H1 (cell line): ENCODE measurements around the gene IL17D. TPM values are rescaled to one million over a fixed set of nuclear protein-coding genes. Genes with fewer than 3 reads are reported as not detected.

Experiments
- CHD7 ChIP-seq: fragments of 300-600 bp; sonication (generic); IDR thresholded peaks from 2 replicates; pipeline ENCODE4 v1.7.1; 2012; ENCODE audit warnings: low read length, moderate library complexity, mild to moderate bottlenecking, inconsistent platforms; ENCODE audit not compliant: insufficient replicate concordance
- E2F6 ChIP-seq: IDR thresholded peaks from 2 replicates; pipeline ENCODE4 v1.6.1; 2012; ENCODE audit warnings: inconsistent platforms
- EGR1 ChIP-seq: IDR thresholded peaks from 2 replicates; pipeline ENCODE4 v1.6.1; 2011; ENCODE audit warnings: low read depth, low read length, borderline replicate concordance
- EZH2 ChIP-seq: fragments of 200-600 bp; sonication (generic); IDR thresholded peaks from 2 replicates; pipeline ENCODE4 v1.7.1; 2012; ENCODE audit warnings: low read depth, mild to moderate bottlenecking, moderate library complexity, low read length, inconsistent platforms; ENCODE audit not compliant: severe bottlenecking
- PHF8 ChIP-seq: fragments of 200-600 bp; sonication (generic); conservative IDR thresholded peaks from 2 replicates; pipeline ENCODE4 v1.7.1; 2012; ENCODE audit warnings: low read depth, mild to moderate bottlenecking, inconsistent platforms, low read length, moderate library complexity
- RXRA ChIP-seq: IDR thresholded peaks from 2 replicates; pipeline ENCODE4 v1.6.1; 2011; ENCODE audit warnings: low read depth, mild to moderate bottlenecking, low read length, moderate library complexity; ENCODE audit not compliant: insufficient read depth
- ZNF274 ChIP-seq: IDR thresholded peaks from 2 replicates; pipeline ENCODE4 v1.7.0; 2012; ENCODE audit warnings: low read length, borderline replicate concordance; ENCODE audit errors: extremely low read depth
- polyA plus RNA-seq, 7 experiments: library from polyadenylated mRNA; depleted of rRNA in 3 of 7; stranded (reverse) in 5 of 7; unstranded in 2 of 7; fragments of >200 nt in 5 of 7; fragments of 200-250 nt in 2 of 7; gene quantifications; 1 replicate in 5 of 7; 2 replicates in 1 of 7; 4 replicates in 1 of 7; pipeline versions ENCODE4 v1.2.1 to v1.2.3, GENCODE V29; 2011 to 2013; ENCODE audit warnings: missing spikeins in 2 of 7, mixed read lengths in 2 of 7
- total RNA-seq: library from RNA; stranded (reverse); fragmentation: NEBNext Ultra II Directional; extraction: Animal tissue kit (Norgen Biotek cat#: 25700); gene quantifications from 2 replicates; pipeline ENCODE4 v1.2.1, GENCODE V29; 2021

Gene IL17D
- total and polyA plus RNA-seq, 2 of the 8 experiments (the other 6 are each of a cell fraction or from before 2014, with no cell fraction given), result 0.56 to 0.59 TPM

GRCh38 chr13:20673715-20674114 is 29.8 kb upstream of the IL17D start (continued):
- TF ChIP-seq E2F6 (no peak), EGR1 (no peak), PHF8 (no peak), CHD7 (no peak), ZNF274 (no peak), EZH2 (no peak), RXRA (no peak)
